HCT116 (cell line): ENCODE data around the gene KIAA0930. TPM values are rescaled to one million over a fixed set of nuclear protein-coding genes. Genes with fewer than 3 reads are reported as not detected.

Experiments
- ATAC-seq: fragments of 200-7000 bp; cut with Tn5 transposase; 2 replicates; pipeline ENCODE4 v1.9.1; 2020; ENCODE audit warnings: mild to moderate bottlenecking, moderate library complexity
- BruUV-seq: library from RNA; stranded (reverse); fragments of 400-500 nt; replicated peaks from 2 replicates; lab custom pipeline; 2021; lab: Mats Ljungman, UMichigan
- CTCF ChIA-PET: fragments of 300-600 bp; sonication (Branson Sonifier 250); formaldehyde crosslinking; loops from one replicate; lab custom pipeline; 2021; ENCODE audit warnings: antibody characterized with exemption; lab: Charles Lee
- POLR2A ChIA-PET: fragments of 300-600, 350-600 bp; sonication (Branson Sonifier 250); formaldehyde crosslinking; loops from one replicate; lab custom pipeline; 2021; ENCODE audit warnings: antibody characterized with exemption; lab: Charles Lee
- RAD21 ChIA-PET, 2 experiments: fragments of 300-600 bp; sonication (Branson Sonifier 250); formaldehyde crosslinking; loops; one replicate each; lab custom pipeline; 2023; ENCODE audit warnings: low total read pairs in 2 of 2; ENCODE audit not compliant: uncharacterized antibody in 2 of 2, unreplicated experiment in 2 of 2, low non-redundant PET in 1 of 2; lab: Charles Lee
- DNase-seq: peaks from one replicate; pipeline ENCODE4 v3.0.0-alpha.2; 2010; ENCODE audit warnings: low read depth, low spot score
- H2AFZ ChIP-seq: fragments of 200-600 bp; shearing (Covaris generic), sonication (generic); 2 replicates; pipeline ENCODE4 v1.6.1; 2017; ENCODE audit warnings: low read depth, mixed run types, mixed read lengths, antibody characterized with exemption, low read length; ENCODE audit not compliant: poor library complexity, severe bottlenecking
- H3K27ac ChIP-seq: 2 replicates; pipeline ENCODE4 v1.5.1; 2012; ENCODE audit warnings: low read depth, low read length
- H3K27me3 ChIP-seq: fragments of 200-600 bp; sonication (generic); 2 replicates; pipeline ENCODE4 v1.6.1; 2016; ENCODE audit warnings: mixed run types, low read length, mixed read lengths; ENCODE audit not compliant: insufficient read depth
- H3K36me3 ChIP-seq, 2 experiments: fragments of 200-500 bp in 1 of 2; fragments of 200-600 bp in 1 of 2; sonication (Bioruptor generic) in 1 of 2; sonication (generic) in 1 of 2; 2 replicates each; pipeline versions ENCODE4 v1.5.1 to v1.6.1; 2014 to 2016; ENCODE audit warnings: low read length in 2 of 2, inconsistent platforms in 1 of 2, mixed read lengths in 1 of 2, mixed run types in 1 of 2; ENCODE audit not compliant: insufficient read depth in 2 of 2, control insufficient read depth in 1 of 2
- H3K4me1 ChIP-seq, 2 experiments: fragments of 200-600 bp in 1 of 2; sonication (generic) in 1 of 2; 2 replicates each; pipeline versions ENCODE4 v1.5.1 to v1.6.1; 2012 to 2017; ENCODE audit warnings: low read length in 2 of 2, inconsistent platforms in 1 of 2, mild to moderate bottlenecking in 1 of 2, mixed read lengths in 1 of 2, mixed run types in 1 of 2, moderate library complexity in 1 of 2; ENCODE audit not compliant: insufficient read depth in 2 of 2, control insufficient read depth in 1 of 2
- H3K4me2 ChIP-seq: fragments of 200-600 bp; sonication (generic); 2 replicates; pipeline ENCODE4 v1.6.1; 2017; ENCODE audit warnings: mixed run types, low read length, mixed read lengths
- H3K4me3 ChIP-seq, 2 experiments: fragments of 200-600 bp in 1 of 2; sonication (generic) in 1 of 2; replicated peaks in 1 of 2; 2 replicates each; pipeline ENCODE4 v1.5.1; 2011 to 2016; ENCODE audit warnings: low read length in 2 of 2, control low read depth in 1 of 2, low read depth in 1 of 2, mild to moderate bottlenecking in 1 of 2, mixed read lengths in 1 of 2, mixed run types in 1 of 2
- H3K79me2 ChIP-seq: fragments of 200-600 bp; sonication (generic); 2 replicates; pipeline ENCODE4 v1.6.1; 2017; ENCODE audit warnings: mild to moderate bottlenecking, mixed run types, low read length, moderate library complexity, mixed read lengths; ENCODE audit not compliant: insufficient read depth
- H3K9ac ChIP-seq: fragments of 200-600 bp; sonication (generic); 2 replicates; pipeline ENCODE4 v1.6.1; 2016; ENCODE audit warnings: low read length, mixed read lengths
- H3K9me2 ChIP-seq: fragments of 200-600 bp; sonication (generic), shearing (Covaris generic); 2 replicates; pipeline ENCODE4 v1.6.1; 2017; ENCODE audit warnings: mixed run types, mild to moderate bottlenecking, moderate library complexity; ENCODE audit not compliant: insufficient read depth
- H3K9me3 ChIP-seq, 2 experiments: fragments of 200-500 bp in 1 of 2; fragments of 200-600 bp in 1 of 2; sonication (Bioruptor generic) in 1 of 2; sonication (generic) in 1 of 2; 2 replicates each; pipeline ENCODE4 v1.6.1; 2014 to 2017; ENCODE audit warnings: low read length in 2 of 2, mixed read lengths in 2 of 2, inconsistent platforms in 1 of 2, low read depth in 1 of 2, mild to moderate bottlenecking in 1 of 2, mixed run types in 1 of 2, moderate library complexity in 1 of 2; ENCODE audit not compliant: control insufficient read depth in 1 of 2, insufficient read depth in 1 of 2
- H4K20me1 ChIP-seq: fragments of 200-600 bp; sonication (generic), shearing (Covaris generic); 2 replicates; pipeline ENCODE4 v1.6.1; 2017; ENCODE audit warnings: mixed run types, mild to moderate bottlenecking, moderate library complexity; ENCODE audit not compliant: insufficient read depth
- CBX3 ChIP-seq: IDR thresholded peaks from 2 replicates; pipeline ENCODE4 v1.6.1; 2012; ENCODE audit warnings: low read depth
- ELF1 ChIP-seq: IDR thresholded peaks from 2 replicates; pipeline ENCODE4 v1.6.1; 2012; ENCODE audit warnings: low read depth, borderline replicate concordance
- SRF ChIP-seq: IDR thresholded peaks from 2 replicates; pipeline ENCODE4 v1.6.1; 2012; ENCODE audit warnings: low read depth
- ZNF274 ChIP-seq: fragments of 200-500 bp; sonication (Bioruptor generic); IDR thresholded peaks from 2 replicates; pipeline ENCODE4 v1.6.1; 2014; ENCODE audit warnings: mild to moderate bottlenecking, low read depth, low read length, inconsistent platforms
- intact Hi-C: fragments of 100-400 bp; cut with micrococcal nuclease; formaldehyde crosslinking; loops from 2 replicates; pipeline ENCODE4 v1.10.0; 2022
- total RNA-seq: library from RNA; stranded (reverse); gene quantifications from one replicate; pipeline ENCODE4 v1.2.1, GENCODE V29; 2021; ENCODE audit not compliant: unreplicated experiment
- TF ChIP-seq, protein P1 (sequence below): IDR thresholded peaks from 2 replicates; pipeline ENCODE4 v1.6.1; 2011; ENCODE audit warnings: mild to moderate bottlenecking, low read length, moderate library complexity; ENCODE audit not compliant: insufficient replicate concordance; ENCODE audit errors: extremely low read depth

The KIAA0930 gene
- total RNA-seq, 1 experiment from 2014 or later = 60.9 TPM

DNA sequence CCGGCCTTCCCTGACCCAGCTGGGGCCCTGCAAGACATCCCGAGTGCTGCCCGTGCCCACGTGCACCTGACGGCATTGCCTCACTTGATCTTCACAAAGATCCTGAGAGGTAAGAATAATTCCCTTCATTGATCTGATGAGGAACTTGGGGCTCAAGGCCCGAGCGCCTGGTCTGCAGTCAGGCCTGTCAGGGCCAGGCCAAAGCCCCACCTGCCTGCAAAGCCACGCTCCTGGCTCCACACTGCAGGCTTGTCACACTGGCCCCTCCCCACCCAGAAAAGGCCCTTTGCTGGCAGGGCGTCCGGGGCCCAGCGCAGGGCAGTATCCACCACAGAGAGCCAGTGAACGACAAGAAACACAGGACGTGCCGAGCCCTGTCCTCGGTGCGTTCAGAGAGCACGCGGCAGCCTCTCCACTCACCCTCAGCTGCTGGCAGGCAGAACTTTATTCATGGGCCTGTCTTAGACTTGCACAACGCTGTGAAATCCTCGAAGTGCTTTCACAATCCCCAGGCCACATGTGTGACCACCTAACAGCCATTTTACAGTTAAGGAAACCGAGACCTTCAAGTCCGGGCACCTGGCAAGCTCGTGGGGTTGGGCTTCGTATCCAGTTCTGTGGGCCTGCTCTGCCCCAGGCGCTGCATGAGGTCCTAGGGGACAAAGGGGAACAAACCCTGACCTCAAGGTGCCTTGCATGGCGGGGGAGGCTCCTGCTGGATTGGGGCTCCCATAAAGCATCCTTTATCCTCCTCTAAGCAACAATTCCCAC is 14.8 kb downstream of the KIAA0930 start:
- Histone ChIP-seq H3K9me3 (no peaks in the 10 kb centered on the region), H4K20me1 (no peaks in the 10 kb centered on the region), H3K79me2 (peaks cover 24% of the 10 kb centered on the region), H3K4me2 (no peak overlapping the region), H3K4me3 (no peak overlapping the region), H3K9ac (no peak overlapping the region), H3K36me3 (no peaks in the 10 kb centered on the region), H3K27ac (no peak overlapping the region), H3K4me1 (no peaks in the 10 kb centered on the region), H2AFZ (no peak overlapping the region), H3K27me3 (no peaks in the 10 kb centered on the region), H3K9me2 (no peaks in the 10 kb centered on the region)
- RAD21 ChIA-PET = no interaction called here
- no peak for TF ChIP-seq ZNF274
- intact Hi-C loops = no loop called here
- DNase-seq (no peak), ATAC-seq (no peak; the same call in 1 of the 2 replicates)
- POLR2A ChIA-PET = no interaction called here
- no TSS peak for BruUV-seq
- CTCF ChIA-PET = no interaction called here

DNA sequence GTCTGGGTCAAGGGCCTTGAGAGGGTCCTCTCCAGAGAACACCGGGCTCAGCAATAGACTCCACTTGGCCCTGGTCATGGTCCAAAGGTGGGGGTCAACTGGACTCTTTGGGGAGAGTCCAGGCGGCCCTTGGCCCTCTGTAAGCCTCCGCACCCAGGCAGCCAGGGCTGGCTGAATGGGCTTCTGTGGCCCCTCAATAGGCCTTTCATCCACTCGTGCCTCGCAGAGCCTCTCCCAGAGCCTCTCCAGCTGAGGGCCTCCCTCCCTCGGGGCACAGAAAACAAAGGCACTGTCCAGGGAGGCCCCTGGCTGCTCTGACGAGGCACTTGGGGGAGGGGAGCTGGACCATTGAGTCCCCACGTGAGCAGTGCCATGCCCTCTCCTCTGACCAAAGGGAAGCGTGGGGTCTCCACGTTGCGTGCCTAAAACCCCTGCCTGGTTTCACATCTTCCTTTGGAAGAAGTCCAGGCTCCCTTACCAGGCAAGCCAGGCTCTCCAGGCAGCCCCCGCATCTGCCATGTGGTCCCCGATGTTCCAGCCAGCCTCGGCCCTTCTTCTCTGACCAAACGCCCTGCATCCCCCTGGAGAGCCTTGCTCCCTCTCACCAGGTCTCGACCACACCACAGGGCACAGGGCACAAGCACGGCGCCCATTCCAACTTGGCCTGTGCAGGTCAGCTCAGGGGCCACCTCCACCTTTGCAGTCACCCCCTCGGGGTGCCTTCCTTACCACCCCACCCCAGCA is 15.5 kb downstream of the KIAA0930 start:
- CTCF ChIA-PET = no interaction called here
- no peaks in the 10 kb centered on the region for H4K20me1 ChIP-seq
- no peaks in the 10 kb centered on the region for H3K27me3 ChIP-seq
- no peaks in the 10 kb centered on the region for H3K9me2 ChIP-seq
- DNase-seq (no peak), ATAC-seq (no peak)
- no peaks in the 10 kb centered on the region for H3K36me3 ChIP-seq
- no peak overlapping the region for H2AFZ ChIP-seq
- TF ChIP-seq ELF1 (no peak), SRF (no peak), CBX3 (no peak)
- TF ChIP-seq, protein P1, sequence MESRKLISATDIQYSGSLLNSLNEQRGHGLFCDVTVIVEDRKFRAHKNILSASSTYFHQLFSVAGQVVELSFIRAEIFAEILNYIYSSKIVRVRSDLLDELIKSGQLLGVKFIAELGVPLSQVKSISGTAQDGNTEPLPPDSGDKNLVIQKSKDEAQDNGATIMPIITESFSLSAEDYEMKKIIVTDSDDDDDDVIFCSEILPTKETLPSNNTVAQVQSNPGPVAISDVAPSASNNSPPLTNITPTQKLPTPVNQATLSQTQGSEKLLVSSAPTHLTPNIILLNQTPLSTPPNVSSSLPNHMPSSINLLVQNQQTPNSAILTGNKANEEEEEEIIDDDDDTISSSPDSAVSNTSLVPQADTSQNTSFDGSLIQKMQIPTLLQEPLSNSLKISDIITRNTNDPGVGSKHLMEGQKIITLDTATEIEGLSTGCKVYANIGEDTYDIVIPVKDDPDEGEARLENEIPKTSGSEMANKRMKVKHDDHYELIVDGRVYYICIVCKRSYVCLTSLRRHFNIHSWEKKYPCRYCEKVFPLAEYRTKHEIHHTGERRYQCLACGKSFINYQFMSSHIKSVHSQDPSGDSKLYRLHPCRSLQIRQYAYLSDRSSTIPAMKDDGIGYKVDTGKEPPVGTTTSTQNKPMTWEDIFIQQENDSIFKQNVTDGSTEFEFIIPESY = no peak
- BruUV-seq = no TSS peak
- H3K79me2 ChIP-seq = peaks cover 23% of the 10 kb centered on the region
- intact Hi-C loops = no loop called here
- POLR2A ChIA-PET = no interaction called here
- RAD21 ChIA-PET = no interaction called here
- no peaks in the 10 kb centered on the region for H3K4me1 ChIP-seq
- H3K9ac ChIP-seq = no peak overlapping the region
- no peak overlapping the region for H3K4me2 ChIP-seq
- no peaks in the 10 kb centered on the region for H3K9me3 ChIP-seq
- H3K27ac ChIP-seq = no peak overlapping the region
- no peak overlapping the region for H3K4me3 ChIP-seq
